Natural killer cell (primary cell): ENCODE measurements around the gene APBA2. TPM values are rescaled to one million over a fixed set of nuclear protein-coding genes. Genes with fewer than 3 reads are reported as not detected.

Experiments used
- ATAC-seq, 3 donors: fragments of 150-1000 bp in 2 of 3; fragments of 200-7000 bp in 1 of 3; cut with Tn5 transposase; 1 replicate in 1 of 3; 2 replicates in 2 of 3; pipeline ENCODE4 v1.10.0; 2021; ENCODE audit warnings: mild to moderate bottlenecking in 2 of 3, moderate library complexity in 2 of 3
- DNase-seq, 2 donors: peaks; one replicate each; pipeline versions ENCODE4 v3.0.0 to v3.0.0-alpha.2; 2013 to 2021; ENCODE audit warnings: mixed read lengths in 1 of 2
- H3K27ac ChIP-seq: one replicate; pipeline ENCODE4 v1.5.1; 2013; ENCODE audit warnings: mild to moderate bottlenecking, low read length
- H3K27me3 ChIP-seq: one replicate; pipeline ENCODE4 v1.6.1; 2013; ENCODE audit warnings: low read length; ENCODE audit not compliant: control insufficient read depth, insufficient read depth
- H3K36me3 ChIP-seq: one replicate; pipeline ENCODE4 v1.6.1; 2013; ENCODE audit warnings: low read length; ENCODE audit not compliant: control insufficient read depth, insufficient read depth
- H3K4me1 ChIP-seq: one replicate; pipeline ENCODE4 v1.6.1; 2013; ENCODE audit warnings: low read length; ENCODE audit not compliant: control insufficient read depth, insufficient read depth
- H3K4me3 ChIP-seq: one replicate; pipeline ENCODE4 v1.5.1; 2013; ENCODE audit warnings: low read length
- H3K9me3 ChIP-seq: one replicate; pipeline ENCODE4 v1.6.1; 2013; ENCODE audit warnings: low read length; ENCODE audit not compliant: control insufficient read depth, insufficient read depth
- H3K27ac Mint-ChIP-seq, 2 donors: one replicate each; pipeline ENCODE4 v1.8.0; 2022; ENCODE audit warnings: mild to moderate bottlenecking in 2 of 2, mixed read lengths in 2 of 2, moderate library complexity in 1 of 2
- H3K27me3 Mint-ChIP-seq, 2 donors: one replicate each; pipeline ENCODE4 v1.8.0; 2022; ENCODE audit warnings: low read depth in 2 of 2, mixed read lengths in 2 of 2
- H3K36me3 Mint-ChIP-seq: one replicate; pipeline ENCODE4 v1.8.0; 2022; ENCODE audit warnings: mixed read lengths
- H3K4me1 Mint-ChIP-seq, 2 donors: one replicate each; pipeline ENCODE4 v1.8.0; 2022; ENCODE audit warnings: mixed read lengths in 2 of 2
- H3K4me3 Mint-ChIP-seq: one replicate; pipeline ENCODE4 v1.8.0; 2022; ENCODE audit warnings: mild to moderate bottlenecking, moderate library complexity, mixed read lengths
- H3K9me3 Mint-ChIP-seq, 2 donors: one replicate each; pipeline ENCODE4 v1.8.0; 2022; ENCODE audit warnings: mixed read lengths in 2 of 2
- WGBS: methylation state at CpG from one replicate; pipeline ENCODE4 v1.1.7; 2013; ENCODE audit warnings: missing lambda C conversion rate; ENCODE audit not compliant: insufficient coverage; 5-methylcytosine and 5-hydroxymethylcytosine counted together
- intact Hi-C: fragments of 100-400 bp; cut with micrococcal nuclease; formaldehyde crosslinking; loops from one replicate; pipeline ENCODE4 v1.14.2; 2022
- total RNA-seq, 4 donors: library from RNA; stranded (reverse); fragments of 120-200 nt in 1 of 4; gene quantifications; one replicate each; pipeline versions ENCODE4 v1.2.3 to v1.2.4, GENCODE V29; 2013 to 2022
- TF ChIP-seq, protein P1 (sequence below): fragments of 200-600 bp; IDR thresholded peaks from one replicate; pipeline ENCODE4 v1.8.0; 2022; ENCODE audit warnings: antibody characterized with exemption

The APBA2 gene
- total RNA-seq, 3 donors from 2014 or later (not counting 1 experiment from before 2014, with no cell fraction given) = 96.4 to 119 (median 97.9) TPM

DNA sequence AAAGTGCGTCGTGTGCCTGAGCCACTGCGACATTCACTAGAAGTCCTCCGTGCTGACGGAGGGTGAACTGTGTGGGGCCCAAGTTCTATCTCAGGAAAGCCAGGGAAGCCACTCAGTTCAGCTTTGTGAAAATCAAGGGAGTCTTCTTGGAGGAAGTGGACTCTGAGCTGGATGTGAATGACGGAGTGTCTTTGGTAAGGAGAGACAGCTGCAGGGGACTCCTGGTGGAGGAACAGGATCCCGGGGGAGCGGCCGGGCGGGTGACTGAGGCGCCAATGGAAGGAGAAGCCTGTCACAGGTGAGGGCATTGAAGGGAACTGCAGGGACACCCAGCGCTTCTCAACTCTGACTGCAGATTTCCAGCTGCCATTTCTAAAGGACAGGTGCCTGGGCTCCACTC lies 75.6 kb downstream of the APBA2 start:
- 95% methylated on average over 12 of the region's 12 CpGs for WGBS
- Mint-ChIP-seq H3K36me3 (no peaks in the 10 kb centered on the region), H3K27me3 (no peaks in the 10 kb centered on the region), H3K4me3 (no peak overlapping the region), H3K27ac (peak overlapping the region in 1 of 2 donors; percentile 16), H3K9me3 (no peaks in the 10 kb centered on the region), H3K4me1 (peaks cover 55 to 58% of the 10 kb centered on the region in 2 donors)
- intact Hi-C loops = no loop called here
- Histone ChIP-seq H3K36me3 (no peaks in the 10 kb centered on the region), H3K27me3 (no peaks in the 10 kb centered on the region), H3K9me3 (no peaks in the 10 kb centered on the region), H3K4me1 (peaks cover 21% of the 10 kb centered on the region), H3K27ac (no peak overlapping the region), H3K4me3 (no peak overlapping the region)
- ATAC-seq (no peak), DNase-seq (no peak)
- TF ChIP-seq, protein P1, sequence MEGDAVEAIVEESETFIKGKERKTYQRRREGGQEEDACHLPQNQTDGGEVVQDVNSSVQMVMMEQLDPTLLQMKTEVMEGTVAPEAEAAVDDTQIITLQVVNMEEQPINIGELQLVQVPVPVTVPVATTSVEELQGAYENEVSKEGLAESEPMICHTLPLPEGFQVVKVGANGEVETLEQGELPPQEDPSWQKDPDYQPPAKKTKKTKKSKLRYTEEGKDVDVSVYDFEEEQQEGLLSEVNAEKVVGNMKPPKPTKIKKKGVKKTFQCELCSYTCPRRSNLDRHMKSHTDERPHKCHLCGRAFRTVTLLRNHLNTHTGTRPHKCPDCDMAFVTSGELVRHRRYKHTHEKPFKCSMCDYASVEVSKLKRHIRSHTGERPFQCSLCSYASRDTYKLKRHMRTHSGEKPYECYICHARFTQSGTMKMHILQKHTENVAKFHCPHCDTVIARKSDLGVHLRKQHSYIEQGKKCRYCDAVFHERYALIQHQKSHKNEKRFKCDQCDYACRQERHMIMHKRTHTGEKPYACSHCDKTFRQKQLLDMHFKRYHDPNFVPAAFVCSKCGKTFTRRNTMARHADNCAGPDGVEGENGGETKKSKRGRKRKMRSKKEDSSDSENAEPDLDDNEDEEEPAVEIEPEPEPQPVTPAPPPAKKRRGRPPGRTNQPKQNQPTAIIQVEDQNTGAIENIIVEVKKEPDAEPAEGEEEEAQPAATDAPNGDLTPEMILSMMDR = no peak

DNA sequence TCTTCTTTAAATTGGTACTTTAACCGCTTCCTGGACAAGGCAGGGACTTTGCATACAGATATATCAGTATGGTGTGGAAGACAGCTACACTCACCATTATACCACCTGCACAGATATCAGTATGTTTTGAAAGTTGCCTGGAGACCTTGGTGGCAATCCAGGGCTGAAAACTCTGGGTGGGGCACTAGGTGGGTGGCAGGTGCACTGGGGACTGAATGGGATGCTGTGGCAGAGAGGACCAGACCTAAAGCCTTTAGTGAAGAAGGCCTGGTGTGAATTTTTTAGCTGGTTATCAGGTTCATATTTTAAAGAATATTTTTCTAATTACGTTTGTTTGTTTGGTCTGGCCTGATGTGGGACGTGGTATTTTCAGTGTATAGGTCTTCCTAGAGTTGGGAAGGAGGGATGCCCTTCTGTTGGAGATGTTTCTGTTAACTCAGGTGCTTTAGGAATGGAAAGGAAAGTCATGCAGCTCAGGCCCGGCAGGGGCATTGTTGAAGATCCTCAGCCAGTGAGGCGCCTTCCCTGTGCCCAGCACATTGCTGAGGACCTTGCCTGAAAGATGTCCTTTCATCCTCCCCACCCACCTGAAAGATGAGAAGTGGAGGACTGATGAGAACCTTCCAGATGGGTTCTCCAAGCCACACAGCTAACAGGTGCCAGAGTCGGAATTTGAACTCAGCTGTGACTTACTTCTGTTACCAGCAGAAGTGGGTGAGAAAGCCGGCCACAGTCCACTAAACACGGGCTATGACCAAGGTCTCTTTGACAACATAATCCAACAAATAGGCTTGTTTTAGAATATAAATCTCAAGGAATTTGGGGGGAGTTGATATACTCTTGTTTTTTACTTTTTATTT lies 77.3 kb downstream of the APBA2 start:
- ATAC-seq = no peak
- no peaks in the 10 kb centered on the region for H3K36me3 Mint-ChIP-seq
- no peaks in the 10 kb centered on the region for H3K27me3 Mint-ChIP-seq

DNA sequence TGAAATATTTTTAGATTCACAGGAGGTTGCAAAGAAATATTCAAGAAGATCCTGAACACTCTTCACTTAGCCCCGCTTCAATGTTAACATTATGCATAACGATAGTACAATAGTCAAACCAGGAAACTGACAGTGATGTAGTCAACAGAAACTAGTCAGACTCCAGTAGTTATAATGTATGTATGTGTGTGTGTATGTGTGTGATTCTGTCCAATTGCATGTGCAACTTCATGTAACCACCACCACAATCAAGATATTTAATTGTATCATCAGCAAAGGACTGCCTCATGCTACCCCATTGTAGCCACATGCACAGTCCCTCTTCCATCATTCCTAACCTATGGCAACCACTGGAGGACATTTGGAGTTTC lies 77.9 kb downstream of the APBA2 start:
- WGBS = 100% methylated on average over 1 of the region's 2 CpGs
- no peaks in the 10 kb centered on the region for H3K27me3 ChIP-seq
- Mint-ChIP-seq H3K9me3 (no peaks in the 10 kb centered on the region), H3K4me3 (no peak overlapping the region), H3K4me1 (peaks cover 47 to 54% of the 10 kb centered on the region in 2 donors), H3K27me3 (no peaks in the 10 kb centered on the region), H3K27ac (peak overlapping the region; percentile 44 to 45), H3K36me3 (no peaks in the 10 kb centered on the region)
- H3K9me3 ChIP-seq = no peaks in the 10 kb centered on the region
- H3K27ac ChIP-seq = no peak overlapping the region
- DNase-seq (no peak), ATAC-seq (peak in 1 of 3 donors; percentile 38)
- TF ChIP-seq, protein P1 = no peak
- H3K4me1 ChIP-seq = no peaks in the 10 kb centered on the region
- no peaks in the 10 kb centered on the region for H3K36me3 ChIP-seq
- intact Hi-C loops = no loop called here
- no peak overlapping the region for H3K4me3 ChIP-seq

More for the DNA sequence above, 77.3 kb downstream of the APBA2 start:
- Mint-ChIP-seq H3K4me3 (no peak overlapping the region), H3K27ac (peak overlapping the region; percentile 45), H3K9me3 (no peaks in the 10 kb centered on the region), H3K4me1 (peaks cover 52% of the 10 kb centered on the region in 2 donors)
- Histone ChIP-seq H3K9me3 (no peaks in the 10 kb centered on the region), H3K4me1 (peaks cover 4% of the 10 kb centered on the region), H3K4me3 (no peak overlapping the region), H3K27me3 (no peaks in the 10 kb centered on the region), H3K27ac (no peak overlapping the region), H3K36me3 (no peaks in the 10 kb centered on the region)
- no peak for DNase-seq
- 76% methylated on average over 7 of the region's 8 CpGs for WGBS
- intact Hi-C loops = no loop called here
- TF ChIP-seq, protein P1 = no peak
